ENCODE data around the gene PALM2AKAP2. TPM values are rescaled to one million over a fixed set of nuclear protein-coding genes. Genes with fewer than 3 reads are reported as not detected.

Gene PALM2AKAP2
- total and polyA plus RNA-seq, 2 experiments from 2014 or later = 2.5 to 7.9 TPM

DNA sequence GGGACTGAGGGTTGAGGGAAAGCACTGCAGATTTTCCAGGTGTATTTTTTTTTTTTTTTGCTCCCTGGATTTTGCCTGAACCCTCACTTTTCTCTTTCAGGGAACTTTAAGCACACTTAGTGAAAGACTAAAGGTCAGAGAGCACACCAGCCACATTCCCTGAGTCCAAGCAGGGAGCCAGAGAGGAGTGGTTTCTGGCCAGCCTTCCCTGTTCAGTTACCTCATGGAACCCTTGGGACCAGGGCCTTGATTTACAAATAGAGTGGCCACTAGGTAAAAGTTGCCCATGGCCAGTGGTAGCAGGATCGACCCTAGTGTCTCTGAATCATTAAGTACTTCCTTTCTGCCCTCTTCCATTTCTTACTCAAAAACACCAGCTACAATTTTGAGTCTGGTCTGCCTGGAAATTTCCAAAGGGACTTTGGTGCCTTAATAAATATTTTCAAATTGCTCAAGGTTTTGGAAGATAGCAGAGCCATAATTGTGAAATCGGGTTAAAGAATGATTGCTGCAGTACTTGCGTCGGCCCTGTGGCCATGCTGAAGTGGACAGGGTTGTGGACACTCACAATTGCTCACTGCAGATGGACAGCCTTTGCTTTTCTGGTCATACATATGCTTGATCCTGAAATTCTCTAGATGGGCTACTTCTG lies 14.5 kb downstream of the PALM2AKAP2 start:
- no peaks in the 10 kb centered on the region for H3K9me2 ChIP-seq (ENCODE audit: insufficient read depth)
- Mint-ChIP-seq H3K4me1 (no peaks in the 10 kb centered on the region; the same call in 2 of the 3 replicates), H3K27me3 (ENCODE audit: insufficient read depth, low read depth, poor library complexity) (peaks cover 3% of the 10 kb centered on the region), H3K36me3 (ENCODE audit: low read depth) (no peaks in the 10 kb centered on the region), H3K4me3 (no peak overlapping the region), H3K9me3 (no peaks in the 10 kb centered on the region), H3K27ac (no peak overlapping the region)
- no peaks in the 10 kb centered on the region; the same call in 1 of the 2 replicates for H4K20me1 ChIP-seq (replicated peaks; ENCODE audit: insufficient read depth)
- H2AFZ ChIP-seq = no peak overlapping the region
- ATAC-seq (no peak), DNase-seq (ENCODE audit: low spot score) (no peak)
- H3K4me2 ChIP-seq = no peak overlapping the region
- H3K79me2 ChIP-seq (replicated peaks; ENCODE audit: insufficient read depth) = peaks cover 34% of the 10 kb centered on the region
- no peaks in the 10 kb centered on the region for H3K27me3 ChIP-seq (ENCODE audit: insufficient read depth)
- TF ChIP-seq JUNB (IDR thresholded peaks at IDR 0.05; ENCODE audit: unreplicated experiment) (no peak), ZNF331 (CRISPR knock-in tag; IDR thresholded peaks at IDR 0.05; ENCODE audit: low read depth) (no peak)
- H3K27ac ChIP-seq (ENCODE audit: low read depth) = no peak overlapping the region
- H3F3A ChIP-seq (replicated peaks; ENCODE audit: low read depth) = no peaks in the 10 kb centered on the region
- H3K4me1 ChIP-seq (ENCODE audit: insufficient read depth) = no peaks in the 10 kb centered on the region
- H3K36me3 ChIP-seq (ENCODE audit: insufficient read depth) = no peaks in the 10 kb centered on the region
- H3K4me3 ChIP-seq = no peak overlapping the region

DNA sequence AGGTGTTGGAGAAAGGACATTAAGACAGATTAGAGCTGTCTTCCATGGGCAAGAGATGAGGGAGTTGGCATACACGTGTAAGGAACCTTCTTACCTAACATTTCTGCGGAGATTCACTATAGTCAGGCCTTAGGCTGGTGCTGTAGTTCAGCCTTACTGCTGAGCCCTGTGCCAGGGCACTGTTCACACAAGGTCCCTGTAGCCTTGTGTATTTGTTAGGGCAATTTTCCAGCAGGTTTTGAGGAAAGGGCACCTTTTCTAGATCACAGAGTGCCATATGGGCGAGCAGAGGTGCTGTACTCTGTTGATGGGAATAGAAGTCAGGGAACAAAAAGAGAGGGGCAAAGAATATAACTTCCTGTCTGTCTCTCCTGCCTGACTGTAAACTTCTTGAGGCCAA lies 15.6 kb downstream of the PALM2AKAP2 start:
- no peaks in the 10 kb centered on the region for H3K9me2 ChIP-seq (ENCODE audit: insufficient read depth)
- TF ChIP-seq, protein P1, sequence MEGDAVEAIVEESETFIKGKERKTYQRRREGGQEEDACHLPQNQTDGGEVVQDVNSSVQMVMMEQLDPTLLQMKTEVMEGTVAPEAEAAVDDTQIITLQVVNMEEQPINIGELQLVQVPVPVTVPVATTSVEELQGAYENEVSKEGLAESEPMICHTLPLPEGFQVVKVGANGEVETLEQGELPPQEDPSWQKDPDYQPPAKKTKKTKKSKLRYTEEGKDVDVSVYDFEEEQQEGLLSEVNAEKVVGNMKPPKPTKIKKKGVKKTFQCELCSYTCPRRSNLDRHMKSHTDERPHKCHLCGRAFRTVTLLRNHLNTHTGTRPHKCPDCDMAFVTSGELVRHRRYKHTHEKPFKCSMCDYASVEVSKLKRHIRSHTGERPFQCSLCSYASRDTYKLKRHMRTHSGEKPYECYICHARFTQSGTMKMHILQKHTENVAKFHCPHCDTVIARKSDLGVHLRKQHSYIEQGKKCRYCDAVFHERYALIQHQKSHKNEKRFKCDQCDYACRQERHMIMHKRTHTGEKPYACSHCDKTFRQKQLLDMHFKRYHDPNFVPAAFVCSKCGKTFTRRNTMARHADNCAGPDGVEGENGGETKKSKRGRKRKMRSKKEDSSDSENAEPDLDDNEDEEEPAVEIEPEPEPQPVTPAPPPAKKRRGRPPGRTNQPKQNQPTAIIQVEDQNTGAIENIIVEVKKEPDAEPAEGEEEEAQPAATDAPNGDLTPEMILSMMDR (conservative IDR thresholded peaks at IDR 0.05; ENCODE audit: low read depth in 2 of 2) = no peak
- TF ChIP-seq NANOG (IDR thresholded peaks at IDR 0.05; ENCODE audit: borderline replicate concordance) (no peak), ZNF114 (CRISPR knock-in tag; IDR thresholded peaks at IDR 0.05) (no peak)
- TF ChIP-seq, protein P2, sequence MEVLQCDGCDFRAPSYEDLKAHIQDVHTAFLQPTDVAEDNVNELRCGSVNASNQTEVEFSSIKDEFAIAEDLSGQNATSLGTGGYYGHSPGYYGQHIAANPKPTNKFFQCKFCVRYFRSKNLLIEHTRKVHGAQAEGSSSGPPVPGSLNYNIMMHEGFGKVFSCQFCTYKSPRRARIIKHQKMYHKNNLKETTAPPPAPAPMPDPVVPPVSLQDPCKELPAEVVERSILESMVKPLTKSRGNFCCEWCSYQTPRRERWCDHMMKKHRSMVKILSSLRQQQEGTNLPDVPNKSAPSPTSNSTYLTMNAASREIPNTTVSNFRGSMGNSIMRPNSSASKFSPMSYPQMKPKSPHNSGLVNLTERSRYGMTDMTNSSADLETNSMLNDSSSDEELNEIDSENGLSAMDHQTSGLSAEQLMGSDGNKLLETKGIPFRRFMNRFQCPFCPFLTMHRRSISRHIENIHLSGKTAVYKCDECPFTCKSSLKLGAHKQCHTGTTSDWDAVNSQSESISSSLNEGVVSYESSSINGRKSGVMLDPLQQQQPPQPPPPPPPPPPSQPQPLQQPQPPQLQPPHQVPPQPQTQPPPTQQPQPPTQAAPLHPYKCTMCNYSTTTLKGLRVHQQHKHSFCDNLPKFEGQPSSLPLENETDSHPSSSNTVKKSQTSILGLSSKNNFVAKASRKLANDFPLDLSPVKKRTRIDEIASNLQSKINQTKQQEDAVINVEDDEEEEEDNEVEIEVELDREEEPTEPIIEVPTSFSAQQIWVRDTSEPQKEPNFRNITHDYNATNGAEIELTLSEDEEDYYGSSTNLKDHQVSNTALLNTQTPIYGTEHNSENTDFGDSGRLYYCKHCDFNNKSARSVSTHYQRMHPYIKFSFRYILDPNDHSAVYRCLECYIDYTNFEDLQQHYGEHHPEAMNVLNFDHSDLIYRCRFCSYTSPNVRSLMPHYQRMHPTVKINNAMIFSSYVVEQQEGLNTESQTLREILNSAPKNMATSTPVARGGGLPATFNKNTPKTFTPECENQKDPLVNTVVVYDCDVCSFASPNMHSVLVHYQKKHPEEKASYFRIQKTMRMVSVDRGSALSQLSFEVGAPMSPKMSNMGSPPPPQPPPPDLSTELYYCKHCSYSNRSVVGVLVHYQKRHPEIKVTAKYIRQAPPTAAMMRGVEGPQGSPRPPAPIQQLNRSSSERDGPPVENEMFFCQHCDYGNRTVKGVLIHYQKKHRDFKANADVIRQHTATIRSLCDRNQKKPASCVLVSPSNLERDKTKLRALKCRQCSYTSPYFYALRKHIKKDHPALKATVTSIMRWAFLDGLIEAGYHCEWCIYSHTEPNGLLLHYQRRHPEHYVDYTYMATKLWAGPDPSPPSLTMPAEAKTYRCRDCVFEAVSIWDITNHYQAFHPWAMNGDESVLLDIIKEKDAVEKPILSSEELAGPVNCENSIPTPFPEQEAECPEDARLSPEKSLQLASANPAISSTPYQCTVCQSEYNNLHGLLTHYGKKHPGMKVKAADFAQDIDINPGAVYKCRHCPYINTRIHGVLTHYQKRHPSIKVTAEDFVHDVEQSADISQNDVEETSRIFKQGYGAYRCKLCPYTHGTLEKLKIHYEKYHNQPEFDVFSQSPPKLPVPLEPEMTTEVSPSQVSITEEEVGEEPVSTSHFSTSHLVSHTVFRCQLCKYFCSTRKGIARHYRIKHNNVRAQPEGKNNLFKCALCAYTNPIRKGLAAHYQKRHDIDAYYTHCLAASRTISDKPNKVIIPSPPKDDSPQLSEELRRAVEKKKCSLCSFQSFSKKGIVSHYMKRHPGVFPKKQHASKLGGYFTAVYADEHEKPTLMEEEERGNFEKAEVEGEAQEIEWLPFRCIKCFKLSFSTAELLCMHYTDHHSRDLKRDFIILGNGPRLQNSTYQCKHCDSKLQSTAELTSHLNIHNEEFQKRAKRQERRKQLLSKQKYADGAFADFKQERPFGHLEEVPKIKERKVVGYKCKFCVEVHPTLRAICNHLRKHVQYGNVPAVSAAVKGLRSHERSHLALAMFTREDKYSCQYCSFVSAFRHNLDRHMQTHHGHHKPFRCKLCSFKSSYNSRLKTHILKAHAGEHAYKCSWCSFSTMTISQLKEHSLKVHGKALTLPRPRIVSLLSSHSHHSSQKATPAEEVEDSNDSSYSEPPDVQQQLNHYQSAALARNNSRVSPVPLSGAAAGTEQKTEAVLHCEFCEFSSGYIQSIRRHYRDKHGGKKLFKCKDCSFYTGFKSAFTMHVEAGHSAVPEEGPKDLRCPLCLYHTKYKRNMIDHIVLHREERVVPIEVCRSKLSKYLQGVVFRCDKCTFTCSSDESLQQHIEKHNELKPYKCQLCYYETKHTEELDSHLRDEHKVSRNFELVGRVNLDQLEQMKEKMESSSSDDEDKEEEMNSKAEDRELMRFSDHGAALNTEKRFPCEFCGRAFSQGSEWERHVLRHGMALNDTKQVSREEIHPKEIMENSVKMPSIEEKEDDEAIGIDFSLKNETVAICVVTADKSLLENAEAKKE (CRISPR knock-in tag; IDR thresholded peaks at IDR 0.05) = no peak
- H3K27me3 ChIP-seq (ENCODE audit: insufficient read depth) = no peaks in the 10 kb centered on the region
- H2AFZ ChIP-seq = no peak overlapping the region
- no peak overlapping the region for H3K27ac Mint-ChIP-seq
- no peaks in the 10 kb centered on the region for H3K4me1 Mint-ChIP-seq
- DNase-seq (ENCODE audit: low spot score) (no peak), ATAC-seq (no peak)
- H3K36me3 ChIP-seq (ENCODE audit: insufficient read depth) = no peaks in the 10 kb centered on the region
- no peak overlapping the region for H3K4me3 Mint-ChIP-seq
- H3K4me2 ChIP-seq = no peak overlapping the region
- no peak overlapping the region for H3K4me3 ChIP-seq
- no peaks in the 10 kb centered on the region for H3K9me3 Mint-ChIP-seq
- H3K4me1 ChIP-seq (ENCODE audit: insufficient read depth) = no peaks in the 10 kb centered on the region
- H3K79me2 ChIP-seq (replicated peaks; ENCODE audit: insufficient read depth) = peaks cover 34% of the 10 kb centered on the region
- no peaks in the 10 kb centered on the region for H3F3A ChIP-seq (replicated peaks; ENCODE audit: low read depth)
- H4K20me1 ChIP-seq (replicated peaks; ENCODE audit: insufficient read depth) = no peaks in the 10 kb centered on the region; the same call in 1 of the 2 replicates
- H3K27ac ChIP-seq (ENCODE audit: low read depth) = no peak overlapping the region
- H3K27me3 Mint-ChIP-seq (ENCODE audit: insufficient read depth, low read depth, poor library complexity) = peaks cover 3% of the 10 kb centered on the region
- H3K36me3 Mint-ChIP-seq (ENCODE audit: low read depth) = no peaks in the 10 kb centered on the region

All from GM23338 (cell line).